GM10248 (cell line): ENCODE results near the gene ST3GAL4.

Experiments used
- CTCF ChIA-PET: fragments of 300-600 bp; sonication (Branson Sonifier 250); formaldehyde crosslinking; extraction: SDS; loops from one replicate; lab custom pipeline; 2021; ENCODE audit warnings: antibody characterized with exemption; lab: Yijun Ruan, JAX
- POLR2A ChIA-PET: fragments of 350-650 bp; sonication (Branson Sonifier 250); formaldehyde crosslinking; extraction: SDS; loops from one replicate; lab custom pipeline; 2020; ENCODE audit warnings: antibody characterized with exemption; lab: Yijun Ruan, JAX
- DNase-seq: peaks from one replicate; pipeline ENCODE4 v3.0.0; 2012; ENCODE audit errors: extremely low spot score
- TF ChIP-seq, protein P1 (sequence below): IDR thresholded peaks from 2 replicates; pipeline ENCODE4 v1.5.1; 2012; ENCODE audit warnings: mild to moderate bottlenecking, low read depth; ENCODE audit errors: extremely low read depth, missing control alignments, control extremely low read depth

Gene ST3GAL4

DNA sequence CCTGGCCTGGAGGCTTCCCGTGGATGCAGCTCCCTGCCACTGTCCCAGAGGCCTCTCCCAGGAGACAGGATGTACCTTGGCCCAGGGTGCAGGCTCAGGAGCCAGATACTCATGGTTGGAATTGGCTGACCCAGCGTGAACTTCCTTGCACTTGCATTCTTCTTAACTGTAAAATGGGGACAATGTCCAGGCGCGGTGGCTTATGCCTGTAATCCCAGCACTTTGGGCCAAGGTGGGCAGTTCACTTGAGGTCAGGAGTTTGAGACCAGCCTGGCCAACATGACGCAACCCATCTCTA, 20.1 kb upstream of the ST3GAL4 start:
- CTCF ChIA-PET, result interaction anchor here (1.1 kb wide), 1 partner anchor 26 kb away, joined by 3 read pairs; no protein-coding TSS in a partner anchor
- TF ChIP-seq, protein P1, sequence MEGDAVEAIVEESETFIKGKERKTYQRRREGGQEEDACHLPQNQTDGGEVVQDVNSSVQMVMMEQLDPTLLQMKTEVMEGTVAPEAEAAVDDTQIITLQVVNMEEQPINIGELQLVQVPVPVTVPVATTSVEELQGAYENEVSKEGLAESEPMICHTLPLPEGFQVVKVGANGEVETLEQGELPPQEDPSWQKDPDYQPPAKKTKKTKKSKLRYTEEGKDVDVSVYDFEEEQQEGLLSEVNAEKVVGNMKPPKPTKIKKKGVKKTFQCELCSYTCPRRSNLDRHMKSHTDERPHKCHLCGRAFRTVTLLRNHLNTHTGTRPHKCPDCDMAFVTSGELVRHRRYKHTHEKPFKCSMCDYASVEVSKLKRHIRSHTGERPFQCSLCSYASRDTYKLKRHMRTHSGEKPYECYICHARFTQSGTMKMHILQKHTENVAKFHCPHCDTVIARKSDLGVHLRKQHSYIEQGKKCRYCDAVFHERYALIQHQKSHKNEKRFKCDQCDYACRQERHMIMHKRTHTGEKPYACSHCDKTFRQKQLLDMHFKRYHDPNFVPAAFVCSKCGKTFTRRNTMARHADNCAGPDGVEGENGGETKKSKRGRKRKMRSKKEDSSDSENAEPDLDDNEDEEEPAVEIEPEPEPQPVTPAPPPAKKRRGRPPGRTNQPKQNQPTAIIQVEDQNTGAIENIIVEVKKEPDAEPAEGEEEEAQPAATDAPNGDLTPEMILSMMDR, result no peak
- POLR2A ChIA-PET, result no interaction called here
- DNase-seq, result no peak

DNA sequence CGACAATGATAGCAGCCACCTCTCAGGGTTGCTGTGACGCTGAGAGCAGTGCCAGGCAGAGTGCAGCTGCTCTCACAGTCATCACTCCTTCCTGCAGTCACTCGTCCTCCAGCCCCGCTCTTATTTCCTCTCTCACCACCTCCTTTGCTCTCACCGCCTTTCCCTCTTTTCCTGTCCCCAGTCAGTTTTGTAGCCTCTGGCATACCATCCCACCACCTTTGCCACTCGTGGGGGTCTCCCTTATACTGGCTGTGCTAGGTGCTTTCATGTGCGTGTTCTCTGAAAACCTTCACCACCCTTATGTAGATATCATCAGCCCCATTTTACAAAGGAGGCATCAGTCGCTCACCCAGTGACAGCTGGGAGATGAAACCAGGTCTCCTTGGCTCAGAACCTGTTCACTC, 19.3 kb upstream of the ST3GAL4 start:
- CTCF ChIA-PET, result interaction anchor here (2.5 kb wide), 1 partner anchor 25 kb away, joined by 10 read pairs; no protein-coding TSS in a partner anchor
- POLR2A ChIA-PET, result no interaction called here
- TF ChIP-seq, protein P1, result no peak
- DNase-seq, result no peak

DNA sequence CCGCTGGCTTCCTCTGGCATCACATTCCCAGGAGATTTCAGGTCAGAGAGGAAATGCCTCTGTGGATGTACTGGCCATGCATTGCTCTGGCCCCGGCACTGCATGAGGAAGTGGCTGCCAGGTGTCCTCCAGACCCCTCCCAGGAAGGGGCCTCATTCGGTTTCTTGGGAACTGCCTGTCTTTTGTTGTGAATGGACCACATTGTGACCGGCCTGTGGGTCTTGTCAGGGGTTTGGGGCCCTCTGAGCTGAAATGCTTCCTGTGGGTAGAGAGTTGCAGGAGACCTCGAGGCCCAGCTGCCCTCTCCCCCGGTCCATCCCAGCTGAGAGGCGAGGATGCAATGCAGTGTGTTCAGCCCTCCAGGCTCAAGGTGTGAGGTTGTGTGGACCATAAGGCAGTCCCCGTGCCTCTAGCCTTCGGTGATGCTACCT, 18.8 kb upstream of the ST3GAL4 start:
- no peak for DNase-seq
- ChIA-PET POLR2A (no interaction called here), CTCF (interaction anchor here (0.9 to 2.5 kb wide), 2 partner anchors 26 to 144 kb away, joined by 3 to 10 read pairs; no protein-coding TSS in a partner anchor)
- TF ChIP-seq, protein P1, result no peak

DNA sequence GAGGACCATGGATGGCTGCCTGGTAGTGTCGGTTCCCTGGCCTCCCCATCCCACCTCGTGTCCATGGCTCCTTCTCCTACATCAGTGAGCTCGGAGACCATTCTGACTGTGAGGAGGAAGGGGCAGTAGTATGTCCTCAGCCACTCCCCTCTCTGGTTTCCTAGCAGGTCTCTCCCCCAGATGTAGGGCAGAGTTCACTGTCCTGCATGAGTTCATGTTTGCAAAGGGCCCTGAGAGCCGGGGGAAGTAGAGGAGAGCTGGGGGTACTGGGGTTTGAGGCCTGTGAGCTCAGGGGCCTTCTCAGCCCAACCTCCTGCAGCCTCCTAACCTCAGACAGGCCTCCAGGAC, 18.4 kb upstream of the ST3GAL4 start:
- no peak for DNase-seq
- ChIA-PET POLR2A (no interaction called here), CTCF (interaction anchor here (0.9 to 2.5 kb wide), 2 partner anchors 26 to 143 kb away, joined by 3 to 10 read pairs; no protein-coding TSS in a partner anchor)
- TF ChIP-seq, protein P1, result no peak

DNA sequence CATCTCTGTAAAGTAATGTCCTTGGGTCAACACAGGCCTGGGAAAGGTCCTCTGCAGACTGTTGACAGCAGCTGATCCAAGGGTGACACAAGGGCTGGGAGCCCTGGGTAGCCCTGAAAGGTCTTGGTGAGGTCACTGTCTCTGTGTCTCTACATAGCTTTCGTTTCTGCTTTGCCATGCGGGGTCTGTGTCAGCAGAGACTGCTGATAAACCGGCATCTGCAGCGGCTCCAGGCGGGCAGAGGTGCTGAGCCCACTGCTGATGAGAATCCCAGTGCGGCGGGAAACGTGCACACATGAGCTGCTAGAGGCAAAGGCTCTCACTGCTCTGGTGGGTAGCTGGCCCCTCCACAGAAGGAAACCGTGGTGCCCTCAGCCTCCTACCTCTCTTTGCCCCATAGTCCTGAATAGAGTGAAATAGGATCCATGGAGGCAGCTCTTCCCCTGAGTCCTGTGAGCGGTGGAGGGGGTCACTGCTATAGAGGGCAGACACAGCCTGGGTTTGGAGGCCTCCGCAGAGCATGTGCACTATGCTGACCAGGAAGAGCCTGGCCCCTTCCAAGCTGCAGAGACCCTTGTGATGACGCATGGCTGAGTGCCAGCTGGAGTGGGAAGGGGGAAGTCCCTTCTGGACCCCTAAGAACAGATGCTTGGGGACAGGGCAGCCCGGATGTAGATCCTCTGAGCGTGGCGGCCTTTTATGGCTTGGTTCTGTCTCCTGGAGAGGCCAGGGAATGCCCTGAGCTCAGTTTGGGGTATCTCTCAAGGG, 17.8 kb upstream of the ST3GAL4 start:
- no peak for DNase-seq
- ChIA-PET POLR2A (no interaction called here), CTCF (interaction anchor here (0.9 to 2.5 kb wide), 2 partner anchors 27 to 143 kb away, joined by 3 to 10 read pairs; no protein-coding TSS in a partner anchor)

DNA sequence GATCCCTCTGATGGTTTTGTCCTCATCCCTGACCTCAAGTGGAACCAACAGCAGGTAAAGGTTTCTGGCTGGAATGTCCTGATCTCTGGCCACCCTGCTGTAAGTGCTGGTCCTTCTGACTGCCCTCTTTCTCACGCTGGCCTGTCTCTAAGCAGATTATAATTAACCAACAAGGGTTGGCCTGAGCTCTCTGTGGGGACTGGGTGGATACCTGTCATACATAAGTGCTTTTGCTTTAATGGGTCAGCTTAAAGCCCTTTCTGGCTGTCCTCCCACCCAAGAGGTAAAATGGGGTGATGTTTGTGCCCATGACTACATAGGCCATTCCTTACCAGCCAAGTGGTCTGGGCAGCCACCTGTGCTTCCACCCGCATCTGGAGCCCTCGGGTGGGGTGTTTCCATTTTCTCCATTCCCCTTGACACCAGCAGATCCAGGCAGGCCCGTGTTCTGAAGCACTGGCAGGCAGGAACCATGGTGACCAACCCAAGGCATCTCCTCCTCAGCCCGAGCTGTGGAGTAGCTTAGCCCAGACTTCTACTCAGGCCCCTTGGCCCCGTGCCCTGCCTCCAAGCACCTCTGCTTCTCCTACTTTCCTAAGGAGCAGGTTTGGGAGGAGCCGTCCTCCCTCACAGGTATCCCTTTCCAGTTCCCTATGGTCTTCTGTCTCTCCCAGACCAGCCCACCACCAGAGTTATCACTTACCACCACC, 17.0 kb upstream of the ST3GAL4 start:
- ChIA-PET POLR2A (no interaction called here), CTCF (interaction anchor here (2.5 kb wide), 1 partner anchor 28 kb away, joined by 10 read pairs; no protein-coding TSS in a partner anchor)
- TF ChIP-seq, protein P1, result no peak
- no peak for DNase-seq

More for the DNA sequence above, 17.8 kb upstream of the ST3GAL4 start:
- TF ChIP-seq, protein P1, result no peak
